SIG-M5 treated with dmso at 0.1 percent for 504 hours (cell line): ENCODE data around the gene SEMA3F.
A peak's percentile ranks its signal among the peaks of the same experiment; 100 is the strongest.

Source experiments
- DNase-seq: peaks from one replicate; lab custom pipeline; 2025; ENCODE audit not compliant: unreplicated experiment; lab: John Stamatoyannopoulos, UW

Gene SEMA3F

DNA sequence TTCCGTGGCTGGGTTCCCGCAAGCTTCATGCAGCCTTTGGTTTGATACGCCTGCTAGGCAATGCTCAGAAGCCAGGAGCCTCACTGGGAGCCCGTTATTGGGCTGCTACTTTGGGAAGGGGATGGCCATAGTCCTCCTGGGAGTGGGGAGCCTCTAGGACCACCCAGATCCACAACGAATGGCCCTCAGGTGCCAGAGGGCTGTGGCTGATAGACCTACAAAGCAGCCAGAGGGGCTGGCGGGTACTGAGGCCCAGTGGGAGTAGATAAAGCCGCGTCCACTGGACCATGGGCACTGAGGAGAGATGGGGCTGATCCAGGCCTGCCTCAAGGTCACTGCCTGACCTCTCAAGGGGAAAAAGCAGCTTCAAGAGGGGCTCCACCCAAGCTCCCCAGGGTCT lies 37.0 kb downstream of the SEMA3F start:
- DNase-seq, result no peak

DNA sequence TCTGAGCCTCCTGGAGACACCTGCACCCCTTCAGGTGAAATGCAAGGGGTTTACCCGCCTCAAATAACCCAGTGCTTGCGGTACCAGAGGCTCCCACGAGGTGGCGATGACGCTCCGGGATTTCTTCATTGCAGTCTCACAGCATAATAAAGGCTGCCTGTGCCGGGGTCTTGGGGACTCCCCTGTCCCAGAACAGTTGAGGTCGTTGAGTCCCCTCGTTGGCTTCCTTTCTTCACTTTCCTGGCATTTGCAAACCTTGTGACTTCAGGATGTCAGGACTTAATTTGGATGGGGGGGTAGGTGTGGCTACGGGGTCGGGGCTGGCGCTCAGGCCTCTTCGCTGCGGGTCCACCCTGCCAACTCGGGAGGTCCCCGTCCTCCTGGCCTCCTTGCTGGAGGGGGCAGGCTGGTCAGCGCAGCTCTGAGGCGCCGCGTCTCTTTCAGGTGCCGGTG lies 37.6 kb downstream of the SEMA3F start:
- peak; percentile 57 for DNase-seq

DNA sequence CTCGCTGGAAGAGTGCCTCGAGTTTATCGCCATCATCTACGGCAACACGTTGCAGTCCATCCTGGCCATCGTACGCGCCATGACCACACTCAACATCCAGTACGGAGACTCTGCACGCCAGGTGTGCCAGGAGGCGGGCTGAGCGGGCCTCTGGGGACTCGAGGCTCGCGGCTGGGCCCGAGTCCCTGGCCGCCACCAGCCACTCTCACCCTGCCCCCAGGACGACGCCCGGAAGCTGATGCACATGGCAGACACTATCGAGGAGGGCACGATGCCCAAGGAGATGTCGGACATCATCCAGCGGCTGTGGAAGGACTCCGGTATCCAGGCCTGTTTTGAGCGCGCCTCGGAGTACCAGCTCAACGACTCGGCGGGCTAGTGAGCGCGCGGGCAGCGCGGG lies 38.2 kb downstream of the SEMA3F start:
- DNase-seq, result no peak

DNA sequence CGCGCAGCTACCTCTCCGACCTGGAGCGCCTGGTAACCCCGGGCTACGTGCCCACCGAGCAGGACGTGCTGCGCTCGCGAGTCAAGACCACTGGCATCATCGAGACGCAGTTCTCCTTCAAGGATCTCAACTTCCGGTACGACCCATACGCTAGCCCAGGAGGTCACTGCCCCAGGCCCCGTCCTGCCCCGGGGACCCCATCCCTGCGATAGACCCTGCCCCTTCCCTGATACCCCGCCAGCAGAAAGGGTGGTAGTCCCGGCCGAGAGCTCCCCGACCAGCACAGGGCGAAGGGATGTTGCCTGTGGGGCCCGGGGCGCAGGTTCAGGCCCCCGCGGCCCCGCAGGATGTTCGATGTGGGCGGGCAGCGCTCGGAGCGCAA lies 38.6 kb downstream of the SEMA3F start:
- DNase-seq, result no peak

DNA sequence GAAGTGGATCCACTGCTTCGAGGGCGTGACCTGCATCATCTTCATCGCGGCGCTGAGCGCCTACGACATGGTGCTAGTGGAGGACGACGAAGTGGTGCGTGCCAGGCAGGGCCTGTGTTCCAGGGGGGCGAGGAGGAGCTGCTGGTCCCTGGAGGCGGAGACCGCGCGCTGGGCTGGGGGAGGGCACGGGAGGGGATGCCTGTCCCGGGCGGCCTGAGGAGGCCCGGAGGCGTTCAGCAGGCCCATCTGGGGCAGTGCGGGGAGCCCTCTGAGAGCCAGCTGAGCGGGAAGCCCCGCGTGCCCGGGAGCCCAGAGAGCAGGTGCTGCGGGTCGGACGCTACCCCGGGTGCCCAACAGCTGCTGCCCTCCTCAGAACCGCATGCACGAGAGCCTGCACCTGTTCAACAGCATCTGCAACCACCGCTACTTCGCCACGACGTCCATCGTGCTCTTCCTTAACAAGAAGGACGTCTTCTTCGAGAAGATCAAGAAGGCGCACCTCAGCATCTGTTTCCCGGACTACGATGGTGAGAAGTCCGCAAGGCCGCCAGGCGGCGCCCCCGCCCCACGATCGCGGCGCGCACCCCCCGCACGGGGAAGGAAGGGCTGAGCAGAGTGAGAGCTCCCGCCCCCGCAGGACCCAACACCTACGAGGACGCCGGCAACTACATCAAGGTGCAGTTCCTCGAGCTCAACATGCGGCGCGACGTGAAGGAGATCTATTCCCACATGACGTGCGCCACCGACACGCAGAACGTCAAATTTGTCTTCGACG lies 39.2 kb downstream of the SEMA3F start:
- DNase-seq, result peak; percentile 41

DNA sequence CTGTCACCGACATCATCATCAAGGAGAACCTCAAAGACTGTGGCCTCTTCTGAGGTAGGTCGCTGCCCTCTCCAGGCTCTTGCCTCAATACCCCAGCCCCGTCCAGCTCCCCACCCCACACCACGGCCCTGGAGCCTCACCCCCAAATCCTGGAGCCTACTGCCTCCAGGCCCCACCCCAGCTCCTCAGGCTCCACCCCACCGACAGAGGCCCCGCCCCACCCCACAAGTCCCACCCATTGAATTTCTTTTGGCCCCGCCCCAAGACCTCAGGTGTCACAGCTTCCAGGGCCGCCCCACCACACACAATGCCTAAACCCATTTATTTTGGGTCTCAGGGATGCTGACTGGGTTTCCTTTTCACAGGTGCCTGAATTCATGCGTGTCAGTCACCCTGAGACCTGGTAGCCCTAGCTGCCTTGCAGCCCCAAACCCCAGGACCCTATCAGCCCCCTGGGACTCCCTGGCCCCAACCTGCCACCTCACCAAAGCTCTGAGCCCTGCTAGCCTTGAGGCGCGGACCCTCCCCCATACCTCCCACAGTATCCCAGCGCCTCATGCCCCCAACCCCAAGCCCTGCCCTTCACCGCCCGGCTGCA lies 39.9 kb downstream of the SEMA3F start:
- DNase-seq, result no peak

DNA sequence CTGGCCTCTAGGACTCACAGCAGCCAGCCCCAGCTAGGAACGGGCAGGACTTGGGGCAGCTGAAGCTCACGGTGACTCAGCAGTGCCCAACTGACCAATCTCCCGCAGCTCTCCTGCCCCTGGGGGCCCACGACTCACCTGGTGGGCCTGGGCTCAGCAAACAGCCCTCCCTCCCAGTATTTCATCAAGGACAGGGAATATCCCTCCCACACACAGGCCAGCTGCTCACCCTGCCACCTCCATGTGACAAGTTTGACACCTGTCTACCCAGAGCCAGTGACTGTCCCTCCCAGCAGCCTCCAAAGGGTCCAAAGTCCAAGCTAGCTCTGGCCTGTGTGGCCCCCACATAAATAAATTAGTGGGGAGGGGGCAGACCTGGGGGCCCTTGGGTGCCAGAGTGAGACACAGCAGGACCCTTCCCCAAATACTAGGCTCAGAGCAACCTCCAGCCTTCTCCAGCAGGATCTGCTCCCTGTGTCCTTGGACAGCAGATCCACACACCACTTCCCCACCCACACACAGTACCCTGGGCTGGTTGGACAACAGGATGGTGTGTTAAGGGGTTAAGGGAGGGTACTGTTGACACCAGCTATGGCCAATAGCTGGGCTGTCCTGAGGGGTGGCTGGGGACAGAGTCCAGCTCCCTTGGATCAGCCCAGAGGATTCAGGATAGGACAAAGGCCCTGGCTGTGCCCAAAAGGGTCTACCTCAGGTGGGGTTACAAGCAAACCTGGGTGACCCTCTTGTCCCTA lies 40.6 kb downstream of the SEMA3F start:
- no peak for DNase-seq

DNA sequence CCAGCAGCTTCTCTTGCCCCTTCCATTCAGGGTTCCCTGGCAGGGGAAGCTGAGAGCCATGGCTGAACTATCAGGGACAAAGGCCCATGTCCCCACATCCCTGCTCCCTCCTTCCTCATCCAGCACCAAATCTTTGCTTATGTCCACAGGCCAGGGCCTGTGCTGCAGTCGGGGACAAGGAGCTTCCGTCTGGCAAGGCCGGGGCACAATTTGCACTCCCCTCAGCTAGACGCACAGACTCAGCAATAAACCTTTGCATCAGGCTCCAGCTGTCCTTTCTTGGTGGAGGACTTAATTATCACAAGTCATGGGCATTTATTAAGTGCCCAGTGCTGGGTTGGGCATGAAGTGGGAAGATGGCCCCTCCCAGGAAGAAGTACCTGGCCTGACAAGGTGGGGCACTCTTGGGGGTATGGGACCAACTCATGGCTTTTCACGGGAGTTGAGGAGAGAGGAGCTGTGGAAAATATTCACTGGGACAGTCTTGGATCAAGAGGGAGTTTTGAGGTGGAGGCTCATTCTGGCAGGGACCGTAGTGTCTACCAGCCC lies 41.2 kb downstream of the SEMA3F start:
- DNase-seq, result no peak

DNA sequence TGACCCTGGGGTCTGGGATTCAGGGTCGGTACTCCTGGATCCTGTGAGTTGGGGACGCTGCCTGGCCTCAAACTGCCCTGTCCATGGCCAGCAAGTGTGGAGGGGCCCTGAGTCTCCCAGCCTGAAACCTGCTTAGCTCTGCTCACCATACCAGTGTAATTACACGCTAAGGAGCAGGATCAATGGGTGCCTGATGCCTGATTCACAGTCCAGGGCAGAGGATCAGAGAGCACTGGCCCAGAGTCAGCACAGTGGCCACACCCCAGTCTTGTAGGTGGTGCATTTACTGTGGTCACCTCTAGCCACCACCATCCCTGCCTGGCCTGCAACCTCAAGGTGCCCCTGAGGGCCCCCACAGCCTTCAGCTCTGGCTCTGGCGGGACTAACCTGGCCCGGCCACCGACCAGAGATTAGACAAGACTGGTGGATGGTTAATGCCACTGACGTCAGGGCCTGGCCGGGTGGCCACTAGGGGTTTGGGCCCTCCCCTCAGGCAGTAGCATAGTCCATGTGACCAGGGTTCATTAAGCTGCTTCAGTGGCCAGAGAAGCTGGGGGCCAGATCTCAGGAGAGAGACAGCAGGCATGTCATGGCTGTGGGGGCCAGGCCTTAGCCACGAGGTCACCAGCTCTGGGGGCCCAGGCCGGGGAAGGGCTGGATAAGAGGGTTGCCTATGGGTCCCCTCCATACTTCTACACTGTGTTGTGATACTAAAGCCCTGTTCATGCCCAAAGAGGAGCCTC lies 46.6 kb downstream of the SEMA3F start:
- no peak for DNase-seq

DNA sequence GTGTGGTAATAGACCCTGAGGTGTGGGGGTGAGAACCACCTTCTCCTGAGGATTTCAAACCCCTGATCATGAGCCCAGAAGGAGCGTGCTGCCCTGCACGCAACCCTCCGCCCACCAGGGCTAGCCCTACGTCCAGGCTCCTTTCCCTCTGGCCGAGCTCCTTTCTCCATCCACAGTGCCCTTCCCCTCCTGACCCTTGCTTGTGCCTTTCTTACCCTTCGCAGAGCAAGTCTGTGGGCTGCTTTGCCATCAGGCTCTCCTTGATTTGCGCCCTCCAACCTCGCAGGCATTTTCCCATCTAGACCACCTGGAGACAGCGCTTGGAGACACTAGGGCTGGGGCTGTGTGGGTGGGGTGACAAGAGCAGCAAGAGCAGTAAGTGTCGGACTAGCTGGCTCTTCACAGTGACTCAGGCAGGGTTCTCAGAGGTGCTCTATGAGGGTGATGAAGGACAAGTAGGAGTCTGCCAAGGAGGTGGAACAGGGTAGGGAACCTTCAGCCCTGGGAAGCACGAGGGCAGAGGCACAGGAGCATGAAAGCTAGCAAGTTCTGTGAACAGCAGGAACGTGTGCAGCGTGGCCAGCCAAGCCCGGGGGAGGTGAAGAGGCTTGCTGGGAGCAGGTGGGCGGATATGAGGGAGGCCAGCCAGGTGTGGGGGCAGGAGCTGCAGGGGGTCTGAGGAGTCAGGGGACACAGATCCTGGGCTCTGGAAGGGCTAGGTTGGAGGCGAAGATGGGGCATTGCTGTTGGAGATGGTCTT lies 47.4 kb downstream of the SEMA3F start:
- no peak for DNase-seq

DNA sequence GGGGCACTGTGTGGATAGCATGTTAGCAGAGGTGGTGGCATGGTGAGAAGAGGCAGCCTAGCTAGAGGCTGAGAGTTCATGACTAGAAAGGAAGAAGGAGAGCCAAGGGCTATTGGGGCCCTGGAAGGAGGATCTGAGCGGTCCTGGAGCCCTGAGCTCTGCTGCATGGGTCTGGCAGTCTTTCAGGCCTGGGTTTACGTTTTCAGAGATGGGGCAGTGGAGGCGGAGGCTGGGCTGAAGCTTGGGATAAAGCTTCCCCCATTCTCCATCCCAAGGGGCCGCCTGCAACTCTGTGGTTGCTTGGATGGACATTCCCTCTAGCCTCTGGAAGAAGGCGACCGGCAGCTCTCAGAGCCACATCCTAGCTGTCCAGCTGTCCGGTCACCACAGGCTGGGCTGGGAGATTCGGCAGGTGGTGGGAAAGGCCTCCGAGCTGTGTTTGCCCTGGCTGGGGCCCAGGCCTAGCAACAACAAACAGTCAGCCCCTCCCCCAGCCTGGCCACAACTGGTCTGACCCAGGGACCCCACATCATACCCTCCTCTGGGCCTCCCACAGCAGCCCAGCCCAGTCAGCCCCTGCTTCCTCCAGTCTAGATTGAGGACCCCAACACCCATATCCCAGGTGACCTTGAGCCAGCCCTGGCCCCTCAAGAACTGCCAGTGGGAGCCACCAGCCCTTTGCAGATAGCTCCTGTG lies 48.1 kb downstream of the SEMA3F start:
- no peak for DNase-seq

DNA sequence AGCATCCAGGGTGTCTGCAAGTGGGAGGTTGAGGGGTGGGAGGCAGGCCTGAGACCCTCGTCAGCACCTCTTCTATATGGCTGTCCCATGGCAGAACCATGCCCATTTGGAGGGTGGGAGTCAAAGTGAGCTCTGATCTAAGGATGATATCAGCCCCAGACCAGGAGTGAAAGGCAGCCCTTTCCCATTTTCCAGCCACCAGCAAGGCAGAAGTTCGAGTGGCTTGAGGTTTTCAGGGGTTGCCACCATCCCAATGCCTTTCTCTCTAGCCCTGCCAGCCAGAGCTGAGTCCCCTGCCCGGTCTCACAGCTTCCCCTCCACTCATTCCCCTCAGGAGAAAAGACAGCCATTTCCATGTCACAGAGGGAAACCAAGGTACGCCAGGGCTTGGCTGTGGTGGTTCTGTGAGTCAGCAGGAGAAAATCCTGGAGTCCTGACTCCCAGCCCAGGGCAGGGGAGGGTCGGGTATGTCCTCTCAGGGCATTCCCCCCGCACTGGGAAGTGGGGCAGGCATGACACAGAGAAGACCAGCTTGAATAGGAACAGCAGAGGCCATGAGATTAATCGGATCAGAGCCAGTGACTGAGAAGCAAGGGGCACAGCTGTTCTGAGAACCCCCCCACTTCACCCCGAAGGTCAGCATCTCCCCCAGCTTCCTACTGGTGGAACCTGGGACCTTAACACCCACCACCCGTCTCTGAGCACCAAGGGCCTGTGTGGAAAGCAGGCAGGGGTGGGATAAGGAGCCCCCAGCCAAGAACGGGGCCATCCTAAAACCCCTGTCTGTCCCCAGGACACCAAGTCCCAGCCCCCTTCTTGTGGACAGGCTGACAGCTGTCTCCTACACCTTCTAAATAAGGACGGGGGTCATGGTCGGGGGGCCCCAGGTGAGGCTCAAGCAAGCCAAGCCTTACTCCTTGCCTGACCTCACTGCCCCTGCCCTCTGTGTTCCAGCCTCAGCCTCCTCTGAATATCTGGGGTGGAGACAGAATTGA lies 49.0 kb downstream of the SEMA3F start:
- no peak for DNase-seq

DNA sequence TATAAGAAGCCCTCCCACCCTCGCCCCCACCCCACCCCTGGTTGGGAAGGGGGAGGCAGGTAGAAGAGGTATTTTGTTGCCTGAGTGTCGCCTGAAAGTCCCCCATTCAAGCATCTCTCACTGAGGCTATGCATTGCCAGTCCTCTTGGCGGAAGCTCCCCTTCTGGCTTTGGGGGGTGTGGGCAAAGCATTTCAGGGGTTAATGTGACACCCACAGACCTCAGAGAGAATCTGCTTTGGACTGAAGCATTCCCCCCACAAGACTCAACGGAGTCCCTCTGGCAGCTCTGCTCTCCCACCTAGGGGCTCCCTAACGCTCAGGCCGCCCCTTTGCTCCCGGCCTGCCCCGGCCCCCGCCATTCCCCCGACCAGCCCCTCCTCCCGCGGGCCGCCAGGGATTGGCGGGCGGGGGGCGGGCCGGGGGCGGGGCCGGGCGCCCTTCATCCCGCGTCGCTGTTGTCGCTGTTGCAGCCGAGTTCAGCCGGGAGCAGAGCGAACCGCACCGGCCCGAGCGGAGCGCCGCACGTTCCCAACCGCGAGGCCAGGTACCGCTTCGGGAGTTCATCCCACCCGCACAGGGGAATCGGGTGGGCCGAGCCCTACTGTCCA lies 49.8 kb downstream of the SEMA3F start, which contains the start of gene SLC38A3:
SLC38A3 (plus strand) TSS at position 468 of the 609 bp plus-strand sequence. CDS start 8,929 bp downstream, outside the sequence.
- DNase-seq, result peak; percentile 18

DNA sequence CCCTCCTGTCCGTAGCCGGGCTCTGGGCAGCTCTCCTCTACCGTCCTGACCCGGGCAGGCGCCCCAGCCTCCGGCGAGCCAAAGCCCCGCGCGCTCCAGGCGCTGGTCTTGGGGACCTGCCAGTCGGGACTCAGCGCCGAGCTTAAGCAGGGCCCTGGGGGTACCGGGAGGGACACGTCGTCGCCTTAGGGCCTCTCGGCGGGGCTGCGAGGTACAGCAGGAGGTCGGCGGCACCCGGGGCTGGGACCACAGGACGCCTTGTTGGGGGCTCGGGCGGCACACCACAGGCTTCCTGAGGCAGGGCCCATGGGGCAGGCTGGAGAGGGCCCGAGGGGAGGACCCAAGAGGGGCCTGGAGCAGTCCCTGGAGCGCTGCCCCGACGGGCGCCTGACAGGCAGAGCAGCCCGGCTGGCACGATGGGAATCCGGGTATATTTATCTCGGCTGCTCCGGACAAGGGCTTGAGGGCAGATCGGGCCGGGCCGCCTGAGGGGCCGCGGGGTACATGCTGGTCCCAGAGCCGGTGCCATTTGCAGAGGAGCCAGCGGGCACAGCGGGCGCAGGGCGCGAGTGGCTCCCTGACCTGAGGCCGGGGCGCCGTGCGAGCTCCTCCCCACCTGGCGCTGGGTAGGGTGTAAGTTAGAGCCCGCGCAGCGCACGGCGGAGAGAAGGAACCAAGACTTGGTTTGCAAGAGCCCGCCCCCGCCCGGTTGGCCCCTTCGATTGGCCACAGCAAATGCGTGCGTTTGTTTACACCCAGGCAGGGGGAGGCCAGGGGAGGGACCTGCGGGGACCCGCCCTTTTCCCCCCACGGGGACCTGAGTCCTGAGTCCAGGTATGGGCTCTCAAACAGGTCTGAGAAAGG lies 50.5 kb downstream of the SEMA3F start:
- DNase-seq, result peak; percentile 57

DNA sequence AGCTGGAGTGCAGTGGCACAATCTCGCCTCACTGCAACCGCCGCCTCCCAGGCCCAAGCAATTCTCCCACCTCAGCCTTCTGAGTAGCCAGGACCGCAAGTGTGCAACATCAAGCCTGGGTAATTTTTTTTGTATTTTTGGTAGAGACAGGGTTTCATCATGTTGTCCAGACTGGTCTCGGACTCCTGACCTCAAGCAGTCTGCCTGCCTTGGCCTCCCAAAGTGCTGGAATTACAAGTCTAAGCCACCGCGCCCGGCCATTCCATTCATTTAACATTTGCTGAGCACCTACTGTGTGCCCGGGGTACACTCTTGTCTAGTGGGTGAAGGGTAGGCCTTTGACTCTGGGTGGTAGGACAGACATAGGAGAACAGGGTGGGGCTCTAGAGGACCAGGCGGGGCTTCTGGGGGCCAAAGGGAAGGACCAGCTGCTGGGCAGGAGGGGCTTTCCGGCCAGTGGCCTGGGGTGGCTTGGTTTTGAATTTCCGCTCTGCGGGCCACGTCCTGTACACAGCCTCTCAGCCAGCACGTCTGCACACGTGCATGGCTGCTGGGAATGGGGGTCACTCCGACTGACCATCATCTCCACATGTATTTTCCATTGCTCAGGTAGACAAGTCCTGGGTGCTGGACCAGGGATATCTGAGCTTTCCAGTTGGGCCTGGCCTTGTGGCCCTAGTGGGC lies 52.4 kb downstream of the SEMA3F start:
- no peak for DNase-seq

DNA sequence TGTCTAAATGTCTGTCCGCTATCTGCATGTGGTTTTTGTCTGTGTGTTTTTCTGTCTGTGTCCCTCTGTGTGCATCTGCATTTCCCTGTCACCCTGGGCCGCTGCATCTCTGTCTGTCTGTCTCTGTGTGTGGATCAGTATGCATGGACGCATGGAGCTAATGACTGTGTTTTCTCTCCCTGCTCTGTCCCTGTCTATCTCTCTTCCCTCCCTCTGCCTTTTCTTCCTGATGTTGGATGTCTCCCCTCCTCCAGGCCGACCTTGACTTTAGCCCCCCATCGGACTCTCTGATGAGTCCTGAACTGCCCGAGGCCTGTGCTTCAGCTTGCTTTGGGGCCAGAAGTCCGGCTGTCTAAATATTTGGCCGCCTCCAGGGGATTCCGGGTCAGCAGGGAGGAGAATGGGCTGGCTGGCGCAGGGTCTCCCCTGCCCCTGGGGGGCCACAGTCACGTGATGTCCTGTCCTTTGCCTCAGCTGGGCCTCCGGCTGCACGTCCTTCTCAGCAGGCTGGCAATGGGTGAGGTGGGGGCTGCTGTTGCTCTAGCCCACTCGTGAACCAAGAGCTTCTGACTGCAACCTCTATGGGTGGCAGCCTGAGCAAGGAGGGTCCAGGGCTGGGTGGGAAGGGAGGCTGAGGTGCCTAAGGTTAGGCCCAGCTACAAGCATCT lies 53.7 kb downstream of the SEMA3F start:
- DNase-seq, result no peak
